Thyroid gland (tissue), 4 donors: ENCODE measurements around the gene TAS1R3. TPM values are rescaled to one million over a fixed set of nuclear protein-coding genes. Genes with fewer than 3 reads are reported as not detected.

ENCODE experiments used
- DNase-seq, 2 donors: peaks; one replicate each; pipeline ENCODE4 v3.0.0-alpha.2; 2019
- H3K27ac ChIP-seq, 3 donors: fragments of 200-600 bp; sonication (generic); 1 replicate in 2 of 3; 2 replicates in 1 of 3; pipeline ENCODE4 v1.5.1; 2016 to 2019; ENCODE audit warnings: mild to moderate bottlenecking in 1 of 3, moderate library complexity in 1 of 3
- H3K27me3 ChIP-seq: fragments of 200-600 bp; sonication (generic); one replicate; pipeline ENCODE4 v1.5.1; 2019
- H3K36me3 ChIP-seq, 2 donors: fragments of 200-600 bp; sonication (generic); one replicate each; pipeline ENCODE4 v1.5.1; 2016 to 2019
- H3K4me1 ChIP-seq, 2 donors: fragments of 200-600 bp; sonication (generic); one replicate each; pipeline ENCODE4 v1.5.1; 2017 to 2019
- H3K4me3 ChIP-seq, 3 donors: fragments of 200-600 bp; sonication (generic); replicated peaks in 1 of 3; 1 replicate in 2 of 3; 2 replicates in 1 of 3; pipeline ENCODE4 v1.5.1; 2016; ENCODE audit warnings: mild to moderate bottlenecking in 1 of 3
- H3K9me3 ChIP-seq: fragments of 200-600 bp; sonication (generic); one replicate; pipeline ENCODE4 v1.5.1; 2017
- POLR2A ChIP-seq, 2 donors: fragments of 450-650 bp; IDR thresholded peaks; one replicate each; pipeline ENCODE4 v1.6.1; 2017; ENCODE audit warnings: antibody characterized with exemption in 2 of 2, mild to moderate bottlenecking in 2 of 2, moderate library complexity in 1 of 2
- WGBS, 2 donors: methylation state at CpG; one replicate each; pipeline ENCODE4 v1.1.5; 2017; 5-methylcytosine and 5-hydroxymethylcytosine counted together
- intact Hi-C: fragments of 100-400 bp; cut with DNase I; formaldehyde crosslinking; loops from one replicate; pipeline ENCODE4 v1.15.1; 2023
- total RNA-seq, 4 donors: library from RNA; depleted of rRNA; stranded (reverse); fragments of >200 nt; gene quantifications; one replicate each; pipeline ENCODE4 v1.2.3, GENCODE V29; 2016
- TF ChIP-seq, protein P1 (sequence below), 6 experiments: fragments of 200-600 bp in 3 of 6; fragments of 450-650 bp in 3 of 6; sonication (generic) in 3 of 6; IDR thresholded peaks; one replicate each; pipeline ENCODE4 v1.5.1; 2016 to 2019; ENCODE audit warnings: antibody characterized with exemption in 6 of 6, mild to moderate bottlenecking in 2 of 6, inconsistent platforms in 1 of 6, moderate library complexity in 1 of 6

Gene TAS1R3
- total RNA-seq, 4 donors from 2014 or later = 0.11 to 1.4 (median 0.68) TPM

DNA sequence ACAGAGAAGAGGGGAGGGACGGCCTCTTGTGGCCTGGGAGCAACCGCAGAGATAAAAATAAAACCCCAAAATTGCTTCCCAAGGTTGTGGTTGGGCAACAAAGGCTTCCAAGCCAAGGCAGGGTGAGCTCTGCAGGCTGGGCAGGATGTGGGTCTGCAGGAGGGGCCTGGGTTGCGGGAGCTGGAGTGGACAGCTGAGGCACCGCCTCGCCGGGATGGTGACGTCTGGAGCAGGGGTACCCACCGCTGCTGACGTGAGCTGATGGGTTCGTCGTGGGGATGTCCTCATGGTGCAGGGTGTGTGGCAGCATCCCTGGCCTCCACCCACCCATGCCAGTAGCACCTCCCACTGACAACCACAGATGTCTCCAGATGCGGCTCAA lies 40.3 kb downstream of the TAS1R3 start:
- no peak for TF ChIP-seq POLR2A (IDR thresholded peaks at IDR 0.05)
- TF ChIP-seq, protein P1, sequence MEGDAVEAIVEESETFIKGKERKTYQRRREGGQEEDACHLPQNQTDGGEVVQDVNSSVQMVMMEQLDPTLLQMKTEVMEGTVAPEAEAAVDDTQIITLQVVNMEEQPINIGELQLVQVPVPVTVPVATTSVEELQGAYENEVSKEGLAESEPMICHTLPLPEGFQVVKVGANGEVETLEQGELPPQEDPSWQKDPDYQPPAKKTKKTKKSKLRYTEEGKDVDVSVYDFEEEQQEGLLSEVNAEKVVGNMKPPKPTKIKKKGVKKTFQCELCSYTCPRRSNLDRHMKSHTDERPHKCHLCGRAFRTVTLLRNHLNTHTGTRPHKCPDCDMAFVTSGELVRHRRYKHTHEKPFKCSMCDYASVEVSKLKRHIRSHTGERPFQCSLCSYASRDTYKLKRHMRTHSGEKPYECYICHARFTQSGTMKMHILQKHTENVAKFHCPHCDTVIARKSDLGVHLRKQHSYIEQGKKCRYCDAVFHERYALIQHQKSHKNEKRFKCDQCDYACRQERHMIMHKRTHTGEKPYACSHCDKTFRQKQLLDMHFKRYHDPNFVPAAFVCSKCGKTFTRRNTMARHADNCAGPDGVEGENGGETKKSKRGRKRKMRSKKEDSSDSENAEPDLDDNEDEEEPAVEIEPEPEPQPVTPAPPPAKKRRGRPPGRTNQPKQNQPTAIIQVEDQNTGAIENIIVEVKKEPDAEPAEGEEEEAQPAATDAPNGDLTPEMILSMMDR (IDR thresholded peaks at IDR 0.05) = no peak

GRCh38 chr1:1371746-1372711 lies 40.9 kb downstream of the TAS1R3 start:
- intact Hi-C loops = loop anchor here (10.0 kb wide), 1 partner anchor 257 kb away; the partner anchor contains the start of gene C1orf159
- no peak overlapping the region for H3K4me3 ChIP-seq
- 29 to 39% methylated on average over 12 to 14 of the region's 26 CpGs for WGBS, 2 donors

More for the DNA sequence above, 40.3 kb downstream of the TAS1R3 start:
- Histone ChIP-seq H3K4me3 (no peak overlapping the region), H3K9me3 (no peaks in the 10 kb centered on the region), H3K36me3 (peaks cover 0 to 4% of the 10 kb centered on the region in 2 donors), H3K27me3 (no peaks in the 10 kb centered on the region), H3K4me1 (peaks cover 23 to 25% of the 10 kb centered on the region in 2 donors), H3K27ac (no peak overlapping the region)
- intact Hi-C loops = loop anchor here (10.0 kb wide), 1 partner anchor 257 kb away; the partner anchor contains the start of gene C1orf159
- WGBS, 2 donors = 70 to 82% methylated on average over 10 to 12 of the region's 12 CpGs
- DNase-seq = no peak

DNA sequence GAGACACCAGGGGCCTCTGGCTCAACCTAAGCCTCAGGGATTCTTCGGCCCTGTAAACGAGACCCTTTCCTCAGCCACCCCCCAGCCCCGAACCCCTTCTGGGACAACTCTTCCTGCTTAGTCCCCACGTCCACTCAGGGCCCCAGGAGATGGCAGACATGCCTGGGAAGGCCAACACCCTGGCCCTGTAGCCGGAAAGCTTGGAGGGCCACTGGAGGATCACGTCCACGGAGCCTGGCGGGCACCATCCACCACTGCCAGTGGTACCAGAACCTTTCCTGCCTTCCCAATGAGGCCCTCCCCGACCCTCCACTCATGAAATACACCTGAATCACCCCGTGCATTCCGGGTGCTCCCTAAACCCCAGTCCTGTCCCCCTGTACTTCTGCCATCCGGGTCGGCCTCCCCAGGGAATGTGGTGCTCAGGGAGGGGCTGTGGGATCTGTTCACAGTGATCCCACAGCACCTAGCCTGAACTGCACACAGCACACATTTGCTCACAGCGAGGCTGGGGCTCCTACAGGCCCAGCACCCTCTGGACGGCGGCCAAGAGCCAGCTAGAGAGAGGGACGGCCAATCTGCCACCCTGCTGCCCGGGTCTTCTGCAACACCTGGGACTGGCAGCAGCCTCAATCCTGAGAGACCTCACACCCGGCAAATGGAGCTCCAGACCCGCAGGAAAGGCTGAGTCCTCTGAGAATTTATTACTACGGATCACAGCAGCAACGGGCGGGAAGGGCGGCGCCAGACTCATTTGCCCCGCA lies 42.2 kb downstream of the TAS1R3 start:
- Histone ChIP-seq H3K27me3 (no peaks in the 10 kb centered on the region), H3K27ac (no peak overlapping the region), H3K36me3 (peaks cover 0 to 4% of the 10 kb centered on the region in 2 donors), H3K4me3 (no peak overlapping the region), H3K9me3 (no peaks in the 10 kb centered on the region), H3K4me1 (peaks cover 23 to 25% of the 10 kb centered on the region in 2 donors)
- no peak for TF ChIP-seq POLR2A (IDR thresholded peaks at IDR 0.05)
- TF ChIP-seq, protein P1 (IDR thresholded peaks at IDR 0.05) = no peak
- 90% methylated on average over 13 to 23 of the region's 26 CpGs for WGBS, 2 donors
- intact Hi-C loops = loop anchor here (10.0 kb wide), 1 partner anchor 258 kb away; the partner anchor contains the start of gene C1orf159
- DNase-seq = no peak

More at GRCh38 chr1:1371746-1372711, 40.9 kb downstream of the TAS1R3 start:
- no peaks in the 10 kb centered on the region for H3K27me3 ChIP-seq
- DNase-seq = peak; percentile 66 to 68
- no peak for TF ChIP-seq POLR2A (IDR thresholded peaks at IDR 0.05)
- TF ChIP-seq, protein P1 (IDR thresholded peaks at IDR 0.05) = peak; percentile 76 to 96 (median 86)
- H3K27ac ChIP-seq = no peak overlapping the region
- no peaks in the 10 kb centered on the region for H3K9me3 ChIP-seq
- peaks cover 0 to 4% of the 10 kb centered on the region in 2 donors for H3K36me3 ChIP-seq
- H3K4me1 ChIP-seq = peaks cover 23 to 25% of the 10 kb centered on the region in 2 donors

DNA sequence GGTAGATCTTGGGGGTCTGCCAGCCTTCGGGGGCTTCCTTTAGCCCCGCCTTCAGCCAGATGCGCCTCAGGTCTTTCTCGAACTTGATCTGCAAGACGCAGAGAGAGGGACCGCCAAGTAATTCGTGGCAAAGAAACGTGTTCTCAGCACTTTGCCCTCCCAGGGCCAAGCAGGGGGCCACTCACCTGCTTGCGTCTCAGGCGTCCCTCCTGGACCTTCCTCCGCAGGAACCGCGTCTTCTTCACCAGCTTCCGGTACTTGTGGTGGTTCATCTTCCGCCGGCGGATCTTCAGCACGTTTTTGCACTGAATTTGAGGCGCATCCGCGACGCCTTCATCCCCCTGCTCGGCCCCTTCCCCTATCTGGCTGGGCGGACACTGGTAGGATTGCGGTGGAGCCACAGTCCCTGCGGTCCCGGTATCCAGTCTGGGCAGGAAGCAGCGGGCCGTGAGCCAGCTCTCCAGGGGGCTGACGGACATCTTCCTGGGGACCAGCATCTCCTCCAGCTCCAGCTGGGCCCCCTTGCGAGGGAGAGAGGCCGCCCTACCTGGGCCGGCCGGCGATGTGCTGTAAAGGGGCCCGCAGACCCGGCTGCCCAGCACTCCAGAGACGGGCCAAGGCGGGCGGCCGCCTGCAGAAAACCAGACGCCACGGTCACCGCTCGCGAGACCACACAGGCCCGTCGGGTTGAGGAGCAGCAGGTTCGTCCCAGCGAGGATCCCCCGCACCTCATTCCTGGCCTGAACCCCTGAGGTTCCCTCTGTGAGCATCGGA lies 42.9 kb downstream of the TAS1R3 start:
- TF ChIP-seq, protein P1 (IDR thresholded peaks at IDR 0.05) = no peak
- no peak for TF ChIP-seq POLR2A (IDR thresholded peaks at IDR 0.05)

More for the DNA sequence above, 42.9 kb downstream of the TAS1R3 start:
- H3K9me3 ChIP-seq = no peaks in the 10 kb centered on the region
- DNase-seq = no peak
- H3K4me3 ChIP-seq = peak overlapping the region; percentile 83 to 98 (median 90)
- intact Hi-C loops = loop anchor here (10.0 kb wide), 1 partner anchor 259 kb away; the partner anchor contains the start of gene C1orf159
- H3K4me1 ChIP-seq = peaks cover 23 to 25% of the 10 kb centered on the region in 2 donors
- peak overlapping the region in 1 of 3 donors; percentile 81 for H3K27ac ChIP-seq
- H3K36me3 ChIP-seq = peaks cover 0 to 4% of the 10 kb centered on the region in 2 donors
- no peaks in the 10 kb centered on the region for H3K27me3 ChIP-seq
- WGBS, 2 donors = 71 to 77% methylated on average over 31 of the region's 52 CpGs
